Measurements from ENCODE around the gene PRRG3.
A peak's percentile ranks its signal among the peaks of the same experiment; 100 is the strongest.
"Not testable (repeated sequence)": the region's sequence is repeated elsewhere in the genome, so short reads cannot be mapped to it uniquely, and the experiment has no call there.

PRRG3 gene

DNA sequence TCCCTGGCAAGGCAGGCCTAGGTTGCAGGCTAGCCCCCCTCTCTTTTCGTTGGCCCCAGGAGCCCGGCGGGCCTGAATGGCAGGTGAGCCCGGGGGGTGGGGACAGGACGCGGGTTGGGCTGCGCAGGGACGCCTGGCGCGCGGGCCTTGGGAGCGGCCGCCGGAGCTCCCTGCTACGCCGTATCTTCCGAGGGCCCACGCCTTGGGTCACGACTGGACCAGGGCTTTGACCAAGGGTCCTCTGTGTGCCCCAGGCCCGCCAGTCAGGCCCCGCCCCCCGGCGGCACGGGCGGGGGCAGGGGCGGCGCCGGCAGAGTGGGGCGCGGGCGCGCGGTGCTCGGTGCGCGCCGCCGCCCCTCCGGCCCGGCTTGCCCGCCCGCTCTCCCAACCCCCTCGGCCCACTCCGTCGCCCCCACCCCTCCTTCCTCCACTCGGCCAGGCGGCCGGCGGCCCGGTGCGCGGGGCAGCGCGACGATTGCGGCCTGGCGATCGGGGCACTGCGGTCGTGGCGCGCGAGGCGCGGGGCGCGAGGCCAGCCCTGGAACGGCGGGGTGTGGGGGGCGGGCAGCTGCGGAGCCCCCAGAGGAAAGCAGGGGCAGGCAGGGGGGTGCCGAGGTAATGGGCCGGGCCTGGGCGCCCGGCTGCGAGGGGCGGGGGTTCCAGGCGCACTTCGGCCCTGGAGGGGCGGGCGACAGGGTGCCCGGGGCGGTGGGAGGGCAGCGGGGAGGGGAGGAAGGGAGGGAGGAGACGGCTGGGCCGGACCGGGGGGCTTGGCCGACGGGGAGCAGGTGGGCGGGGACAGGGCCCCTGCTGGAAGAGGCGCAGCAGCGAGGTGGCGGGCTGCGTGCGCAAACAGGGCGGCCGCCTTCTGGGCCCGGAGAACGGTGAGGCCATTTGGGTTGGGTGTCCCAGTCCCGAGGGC is at the start of gene PRRG3:
Gene PRRG3 (plus strand): TSS at position 798 of the 922 bp plus-strand sequence. CDS start 3,357 bp downstream, outside the sequence.
- DNase-seq: no peak

DNA sequence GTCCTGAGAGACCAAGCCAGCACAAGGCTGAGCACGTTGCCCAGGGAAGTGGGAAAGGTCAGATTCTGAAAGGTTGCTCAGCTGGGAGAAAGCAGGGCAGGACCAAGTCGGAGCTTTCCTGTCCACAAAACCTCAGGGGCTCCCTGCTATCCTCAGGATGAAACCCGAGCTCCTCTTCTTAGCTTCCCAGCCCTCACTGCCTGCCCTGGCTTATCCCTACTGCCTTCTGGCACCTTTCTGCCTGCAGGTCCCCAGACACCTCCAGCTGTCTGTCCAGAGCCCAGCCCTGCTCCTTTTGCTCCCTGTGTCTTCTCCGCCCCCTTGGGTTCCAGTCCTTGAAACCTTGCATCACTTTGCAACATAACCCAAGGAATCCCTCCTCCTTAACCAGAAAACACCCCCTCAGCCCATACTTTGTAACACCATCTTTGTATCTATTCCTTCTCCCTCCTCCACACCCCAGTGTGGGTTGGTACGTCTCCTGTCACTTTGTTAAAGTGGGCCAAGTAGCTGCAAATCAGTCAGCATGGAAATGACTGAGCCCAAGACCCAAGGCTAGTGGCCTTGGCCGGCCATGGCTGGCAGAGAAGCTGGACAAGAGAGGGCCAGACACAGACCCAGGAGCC is 20.0 kb upstream of the PRRG3 start:
- no peak for DNase-seq

DNA sequence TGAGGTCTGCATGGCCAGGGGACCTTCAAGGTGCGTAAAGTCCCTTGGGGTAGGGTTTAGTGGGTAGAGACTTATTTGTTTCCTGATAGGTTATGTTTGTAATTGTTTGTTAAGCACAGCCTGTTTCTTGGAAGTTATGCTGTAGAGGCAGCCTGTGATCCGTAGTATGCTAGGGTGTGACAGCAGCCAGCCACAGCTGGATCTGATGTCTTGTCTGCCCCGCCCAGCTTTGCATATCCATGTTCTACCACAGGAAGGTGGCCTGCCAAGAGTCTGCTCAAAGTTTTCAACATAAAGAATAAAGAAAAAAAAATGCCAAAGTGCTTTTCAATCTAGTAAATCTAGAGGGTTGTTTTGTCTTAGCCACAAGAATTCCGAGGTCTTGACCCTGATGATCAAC is 19.1 kb upstream of the PRRG3 start:
- no peak for DNase-seq

GRCh38 chrX:151679798-151680402 is 15.4 kb upstream of the PRRG3 start:
- DNase-seq: no peak

GRCh38 chrX:151680805-151681204 is 14.5 kb upstream of the PRRG3 start:
- DNase-seq: no peak

DNA sequence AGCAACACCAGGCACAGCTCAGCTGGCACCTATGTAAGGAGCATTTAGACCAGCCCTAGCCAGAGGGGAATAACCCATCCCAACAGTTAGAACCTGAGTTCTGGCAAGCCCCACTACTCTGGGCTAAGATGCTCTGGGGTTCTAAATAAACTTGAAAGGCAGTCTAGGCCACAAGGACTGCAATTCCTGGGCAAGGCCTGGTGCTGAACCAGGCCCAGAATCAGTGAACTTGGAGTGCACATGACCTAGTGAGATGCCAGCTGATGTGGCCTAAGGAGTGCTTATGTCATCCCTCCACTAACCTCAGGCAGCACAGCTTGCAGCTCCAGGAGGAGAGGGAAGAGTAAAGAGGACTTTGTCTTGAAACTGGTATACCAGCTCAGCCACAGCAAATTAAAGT is 7.6 kb upstream of the PRRG3 start:
- no peak for DNase-seq

DNA sequence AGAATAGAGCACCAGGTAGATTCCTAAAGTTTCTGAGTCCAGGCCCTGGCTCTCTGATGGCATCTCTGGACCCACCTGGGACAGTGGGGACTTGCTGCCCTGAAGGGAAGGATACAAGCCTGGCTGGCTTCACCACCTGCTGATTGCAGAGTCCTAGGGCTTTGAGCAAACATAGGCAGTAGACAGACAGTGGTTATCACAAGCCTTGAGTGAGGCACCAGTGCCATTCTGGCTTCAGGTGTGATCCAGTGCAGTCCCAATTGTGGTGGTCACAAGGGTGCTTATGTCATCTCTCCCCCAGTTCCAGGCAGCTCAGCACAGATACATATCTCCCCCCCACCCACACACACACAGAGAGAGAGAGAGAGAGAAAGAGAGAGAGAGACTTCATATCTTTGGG is 6.6 kb upstream of the PRRG3 start:
- no peak for DNase-seq

DNA sequence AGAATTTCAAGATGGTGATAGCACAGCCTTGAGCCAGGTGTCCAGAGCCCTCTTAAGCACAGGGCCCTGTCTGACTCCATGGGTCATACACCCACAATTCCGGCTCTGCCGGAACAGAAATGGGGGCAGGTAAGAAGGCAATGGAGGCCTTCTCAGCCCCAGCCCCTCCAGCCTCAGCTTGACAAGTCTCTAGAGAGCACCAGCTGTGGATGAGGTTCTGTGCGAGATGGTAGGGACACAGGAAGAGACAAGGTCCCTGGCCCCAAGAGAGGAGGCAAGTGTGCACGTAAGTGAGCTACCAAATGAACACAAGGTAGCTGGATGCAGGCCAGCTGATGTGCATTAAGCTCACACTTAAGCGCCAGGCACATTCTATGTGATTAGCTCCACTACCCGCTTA is 2.4 kb upstream of the PRRG3 start:
- no peak for DNase-seq

DNA sequence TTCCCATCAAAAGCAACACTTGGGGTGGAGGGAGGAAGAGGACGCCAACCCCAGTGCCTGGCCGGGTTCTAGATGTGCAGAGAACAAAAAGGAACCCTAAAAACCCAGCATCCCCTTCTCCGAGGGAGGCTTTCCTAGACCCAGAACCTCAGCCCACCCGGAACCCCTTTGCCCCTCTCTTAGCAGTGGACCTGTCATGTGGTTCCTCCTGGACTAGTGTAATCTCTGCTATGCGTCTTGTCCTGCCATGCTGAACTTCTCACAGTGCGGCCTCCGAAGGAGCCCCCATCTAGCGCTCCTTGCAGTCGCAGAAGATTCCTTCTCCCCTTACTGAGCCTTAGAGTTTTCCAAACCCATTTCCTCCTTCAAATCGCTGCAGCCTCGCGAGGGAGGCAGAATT is 1.1 kb upstream of the PRRG3 start:
- DNase-seq: no peak

DNA sequence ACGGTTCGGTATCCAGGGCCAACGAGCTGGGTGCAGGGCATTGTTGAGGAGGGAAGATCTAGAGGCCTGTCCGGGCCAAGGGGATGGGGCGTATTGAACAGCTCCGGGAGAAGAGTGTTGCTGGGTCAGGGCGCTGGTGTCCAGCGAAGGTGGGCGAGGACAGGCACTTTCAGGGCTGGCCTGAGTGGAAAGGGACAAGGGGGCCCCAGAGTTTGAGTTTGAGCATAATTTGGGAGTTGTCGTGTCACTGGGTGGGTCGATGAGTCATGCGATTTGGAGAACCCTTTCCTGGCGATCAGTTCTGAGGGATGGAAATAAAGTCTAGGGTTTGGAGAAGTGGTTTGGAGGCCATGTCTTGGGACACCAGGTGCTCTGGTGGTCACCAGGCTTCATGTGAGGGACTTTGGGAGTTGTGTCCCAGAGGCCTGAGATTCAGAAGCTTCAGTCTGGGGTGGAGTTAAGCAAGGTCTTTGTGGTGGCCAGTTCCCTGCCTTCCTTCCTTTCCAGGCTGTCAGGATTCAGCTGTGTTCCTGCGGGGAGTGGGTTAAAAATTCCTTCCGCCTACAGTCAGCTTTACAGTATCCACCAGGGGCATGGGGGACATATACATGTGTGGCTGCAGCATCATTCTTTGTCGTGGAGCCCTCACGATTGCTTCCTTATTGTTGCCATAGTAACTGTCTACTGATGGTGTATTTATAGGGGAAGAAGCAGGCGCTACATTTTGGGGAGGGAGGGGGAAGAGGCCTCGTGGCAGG is 504 bp downstream of the PRRG3 start:
- no peak for DNase-seq

GRCh38 chrX:151697082-151697481 is 1.8 kb downstream of the PRRG3 start:
- not testable (repeated sequence) for DNase-seq

- DNase-seq: peak; percentile 91
Measured at GRCh38 chrX:151697522-151697921, 2.3 kb downstream of the PRRG3 start.

DNA sequence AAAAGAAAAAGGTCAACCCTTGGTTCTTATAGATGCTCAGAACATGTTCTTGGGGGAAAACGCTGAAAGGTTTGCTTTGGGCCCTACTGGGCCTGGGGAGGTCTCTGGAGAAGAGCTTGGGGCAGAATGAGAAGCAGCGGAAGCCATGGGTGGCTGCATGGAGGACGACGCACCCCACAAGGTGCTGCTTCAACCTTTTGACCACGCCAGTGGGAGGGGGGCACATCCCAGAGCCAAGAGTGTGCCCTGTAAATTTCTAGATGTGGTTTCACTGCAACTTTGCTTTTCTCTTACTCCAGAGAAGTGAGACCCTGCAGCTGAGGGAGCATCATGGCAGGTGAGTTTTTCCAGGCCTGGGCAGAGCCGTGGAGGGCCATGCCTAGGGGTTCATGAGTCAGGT is 3.2 kb downstream of the PRRG3 start:
- no peak for DNase-seq

DNA sequence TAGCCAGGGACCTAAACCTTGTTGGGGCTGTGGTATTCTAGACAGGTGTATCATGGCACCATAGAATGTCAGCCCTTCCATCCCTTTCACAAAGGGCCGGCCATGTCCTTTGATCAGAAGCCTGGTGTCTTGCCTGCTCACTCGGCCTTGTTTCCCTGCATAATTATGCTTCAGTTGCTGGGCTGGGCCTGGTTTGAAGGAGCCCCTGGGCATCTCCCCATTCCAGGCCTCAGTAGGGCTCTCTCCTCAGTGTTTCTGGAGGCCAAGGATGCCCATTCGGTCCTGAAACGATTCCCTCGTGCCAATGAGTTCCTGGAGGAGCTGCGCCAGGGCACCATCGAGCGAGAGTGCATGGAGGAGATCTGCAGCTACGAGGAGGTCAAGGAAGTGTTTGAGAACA is 4.5 kb downstream of the PRRG3 start:
- DNase-seq: no peak

GRCh38 chrX:151700581-151700980 is 5.3 kb downstream of the PRRG3 start:
- no peak for DNase-seq

- DNase-seq: no peak
Measured at GRCh38 chrX:151701071-151701470, 5.8 kb downstream of the PRRG3 start.

- DNase-seq: no peak
Measured at GRCh38 chrX:151701531-151701930, 6.3 kb downstream of the PRRG3 start.

- peak; percentile 34 for DNase-seq
Measured at GRCh38 chrX:151702026-151702714, 6.9 kb downstream of the PRRG3 start.

DNA sequence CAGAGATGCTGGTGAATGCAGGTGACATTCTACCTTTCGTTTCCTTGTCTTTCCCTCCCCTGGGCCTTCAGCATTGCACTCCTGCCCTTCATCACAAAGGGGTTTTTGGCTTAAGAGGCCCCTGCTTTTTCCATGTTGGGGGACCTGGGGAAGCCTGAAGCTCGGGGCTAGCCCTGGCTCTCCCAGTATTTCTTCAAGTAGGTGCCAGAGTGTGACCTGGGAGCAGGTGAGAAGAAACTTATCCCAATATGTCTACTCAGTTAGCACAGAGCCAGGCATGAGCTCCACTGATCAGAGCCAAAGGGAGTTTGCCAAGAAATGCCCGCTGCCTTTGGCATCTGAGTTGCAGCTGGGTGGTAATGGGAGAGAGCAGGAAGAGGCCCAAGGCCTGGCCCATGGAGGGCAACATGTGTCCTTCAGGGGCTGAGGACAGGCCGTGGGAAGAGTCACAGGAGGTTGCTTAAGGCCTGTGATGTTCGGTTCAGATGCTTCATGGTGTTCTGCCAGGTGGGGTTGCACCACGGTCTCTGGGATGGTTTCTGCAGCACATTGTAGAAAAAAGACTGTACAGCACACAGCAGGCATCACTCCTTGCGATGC is 7.6 kb downstream of the PRRG3 start:
- DNase-seq: no peak

DNA sequence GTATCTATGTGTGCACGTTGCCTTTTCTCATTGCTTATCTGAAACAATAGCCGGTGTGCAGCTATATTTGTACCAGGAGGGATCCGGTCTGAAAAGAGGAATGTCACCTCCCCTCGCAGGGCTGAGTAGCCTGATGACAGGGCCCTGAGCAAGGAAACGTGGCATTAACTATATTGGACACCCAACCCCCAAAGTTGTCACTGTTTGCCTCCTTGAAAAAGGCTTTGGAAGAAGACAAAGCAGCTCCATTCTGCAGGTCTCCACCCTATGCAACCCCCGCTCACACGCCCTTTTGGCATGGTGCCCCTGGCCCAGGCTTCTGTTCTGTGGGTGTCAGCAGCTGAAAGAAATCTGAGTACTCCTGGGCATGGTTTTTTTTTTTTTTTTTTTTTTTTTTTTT is 8.2 kb downstream of the PRRG3 start:
- peak; percentile 22 for DNase-seq

DNA sequence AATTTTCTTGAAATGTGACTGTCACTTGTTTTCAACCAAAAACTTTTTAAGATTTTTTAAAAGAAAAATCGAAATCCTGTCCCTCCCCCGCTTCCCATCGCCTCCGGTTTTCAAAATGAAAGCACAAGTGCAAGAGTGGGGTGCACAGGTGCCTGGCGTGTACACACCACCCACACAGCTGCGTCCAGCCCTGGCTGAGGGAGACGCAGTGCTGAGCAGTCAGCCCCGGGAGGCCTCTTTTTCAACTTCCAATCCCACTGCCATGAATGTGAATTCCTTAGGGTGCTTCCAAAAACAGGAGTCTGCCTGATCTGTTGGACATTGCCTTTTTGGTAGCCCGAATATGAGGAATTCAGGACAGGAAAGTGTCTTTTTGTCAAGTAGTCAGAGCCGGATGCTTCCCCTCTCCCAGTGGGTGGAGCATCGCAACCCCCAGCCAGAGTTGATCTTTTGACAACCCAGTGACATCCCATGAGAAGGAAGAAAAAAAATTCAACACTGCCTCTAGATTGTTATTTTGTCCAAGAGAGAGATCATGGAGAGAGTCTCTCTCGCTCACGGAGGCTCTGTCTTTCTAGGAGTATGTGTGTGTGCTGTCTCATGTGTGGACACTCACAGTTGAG is 8.9 kb downstream of the PRRG3 start:
- DNase-seq: no peak

DNA sequence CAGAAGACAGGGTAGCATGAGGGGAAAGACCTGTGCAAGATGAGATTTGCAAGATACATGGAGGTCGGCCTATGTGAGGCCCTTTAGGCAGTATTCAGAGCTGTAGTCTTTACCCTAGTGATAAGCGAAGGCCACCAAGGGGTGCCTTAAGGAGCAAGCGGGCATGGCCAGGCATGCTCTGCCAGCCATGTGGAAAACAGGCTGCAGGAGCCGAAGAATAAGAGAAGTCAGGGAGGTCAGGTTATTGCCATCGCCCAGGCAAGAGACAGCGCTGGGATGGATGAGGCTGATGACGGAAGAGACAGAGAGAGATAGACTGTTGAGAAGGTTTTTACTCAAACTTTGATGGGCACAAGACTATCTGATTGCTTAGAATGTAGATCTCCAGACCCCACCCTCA is 13.6 kb downstream of the PRRG3 start:
- no peak for DNase-seq

Measured in fibroblast of skin of right biceps (primary cell).